Heart left ventricle (tissue), 13 donors: Measurements from ENCODE around the gene AAGAB.

Source experiments
- CTCF ChIP-seq, 12 donors: fragments of 200-600 bp; sonication (generic) in 4 of 12; IDR thresholded peaks; one replicate each; pipeline versions ENCODE4 v1.5.0 to v1.8.0; 2018 to 2022; ENCODE audit warnings: antibody characterized with exemption in 12 of 12, mild to moderate bottlenecking in 5 of 12
- POLR2A ChIP-seq, 2 donors: fragments of 450-650 bp; IDR thresholded peaks; one replicate each; pipeline ENCODE4 v1.6.1; 2017; ENCODE audit warnings: antibody characterized with exemption in 2 of 2, mild to moderate bottlenecking in 2 of 2, moderate library complexity in 2 of 2
- donor health status: ischemic (EF 13 %, LVEDD 7.1; RV severe dilation, severe dysfunction).
- donor health status: DM: no; HTN: yes; CAD: no.
- donor health status: DM: no; HTN: no; CAD: no.
- donor health status: ischemic (EF 25% LVEDD 6.9; RV normal size, moderate dysfunction).
- donor health status: ischemic (EF 25% LVEDD 5.7; RV mildly dilated, moderate dysfunction).
- donor health status: ischemic (EF 35%, LVEDD 5.7; RV mildly dilated, moderate dysfunction).
- donor health status: nonischemic (EF 11% LVEDD 7.7; RV severe dilation, severe dysfunction).
- donor health status: DM: yes; HTN: yes; CAD: no.
- donor health status: PGD.
- donor health status: ischemic (EF 29% LVEDD 5.4; RV normal size, mild dysfunction).
- donor health status: nonischemic (EF 23%, LVEDD 6.1; RV moderate dilation, normal function).

- no peak for TF ChIP-seq POLR2A (IDR thresholded peaks at IDR 0.05)
- TF ChIP-seq CTCF (IDR thresholded peaks at IDR 0.05) = no peak
Observed at GRCh38 chr15:67199881-67200763, 54.3 kb downstream of the AAGAB start.
